22Rv1 (cell line): ENCODE measurements around the gene ROBO4.

ENCODE experiments used
- H3K27ac ChIP-seq: fragments of 450-650 bp; 2 replicates; pipeline ENCODE4 v1.5.1; 2017
- CTCF ChIP-seq: fragments of 450-650 bp; IDR thresholded peaks from 2 replicates; pipeline ENCODE4 v1.5.1; 2017; ENCODE audit warnings: mild to moderate bottlenecking
- ZFX ChIP-seq: fragments of 450-650 bp; IDR thresholded peaks from 2 replicates; pipeline ENCODE4 v1.6.1; 2017; ENCODE audit warnings: antibody characterized with exemption, borderline replicate concordance

The ROBO4 gene

DNA sequence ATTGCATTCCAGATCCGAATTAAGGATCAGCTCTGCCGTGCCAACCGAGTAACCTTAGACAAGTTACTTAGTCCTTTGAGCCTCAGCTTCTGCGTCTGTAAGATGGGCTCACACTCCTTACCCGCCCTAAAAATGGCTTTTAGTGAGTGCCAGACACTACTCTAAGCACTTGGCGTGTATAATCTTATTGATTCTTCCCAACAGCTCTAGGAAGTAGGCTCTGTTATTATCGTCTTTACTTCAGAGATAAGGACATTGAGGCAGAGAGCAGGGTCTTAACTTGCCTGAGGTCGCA, 54.1 kb downstream of the ROBO4 start:
- no peak overlapping the region for H3K27ac ChIP-seq
- TF ChIP-seq CTCF (no peak), ZFX (no peak)

DNA sequence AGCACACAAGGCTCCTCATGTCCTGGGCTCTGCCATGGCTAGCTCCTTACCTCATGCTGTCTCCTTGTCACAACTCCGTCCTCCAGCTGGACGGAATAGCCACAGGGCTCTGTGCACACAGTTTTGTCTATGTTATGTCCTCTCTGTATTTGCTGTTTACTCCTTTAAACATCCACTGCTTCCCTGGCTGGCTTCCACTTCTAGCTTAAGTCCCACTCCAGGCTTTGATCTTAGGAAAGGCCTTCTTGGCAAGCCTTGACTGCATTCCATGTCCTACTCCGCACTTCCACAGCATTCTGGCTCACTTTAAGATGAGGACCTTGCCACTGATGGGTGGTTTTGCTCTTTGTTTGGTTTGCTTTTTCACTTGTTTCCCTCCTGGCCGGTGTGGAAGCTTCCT, 55.4 kb downstream of the ROBO4 start:
- TF ChIP-seq CTCF (no peak), ZFX (no peak)
- H3K27ac ChIP-seq: no peak overlapping the region

GRCh38 chr11:124841840-124842239, 55.8 kb downstream of the ROBO4 start:
- no peak for TF ChIP-seq CTCF
- TF ChIP-seq ZFX: no peak

DNA sequence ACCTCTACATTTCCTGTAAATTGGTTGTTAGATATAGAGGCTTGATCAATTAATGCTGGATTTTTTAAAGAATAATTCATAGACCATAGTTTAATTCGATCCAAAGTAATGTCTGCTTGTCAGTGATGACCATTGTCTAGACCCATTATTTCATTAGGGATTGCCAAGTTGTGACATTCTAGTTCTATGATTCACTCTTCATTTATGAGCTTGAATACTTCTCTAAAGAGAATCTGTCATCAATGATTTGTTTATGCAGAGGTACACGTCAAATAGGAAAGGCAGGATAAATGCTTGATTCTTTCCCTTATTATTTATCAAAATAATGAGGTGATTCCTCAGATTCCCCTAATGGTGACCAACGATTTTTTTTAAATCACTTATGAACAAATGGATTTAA, 56.5 kb downstream of the ROBO4 start:
- TF ChIP-seq CTCF (no peak), ZFX (no peak)
- H3K27ac ChIP-seq: no peak overlapping the region

More at GRCh38 chr11:124841840-124842239, 55.8 kb downstream of the ROBO4 start:
- no peak overlapping the region for H3K27ac ChIP-seq

DNA sequence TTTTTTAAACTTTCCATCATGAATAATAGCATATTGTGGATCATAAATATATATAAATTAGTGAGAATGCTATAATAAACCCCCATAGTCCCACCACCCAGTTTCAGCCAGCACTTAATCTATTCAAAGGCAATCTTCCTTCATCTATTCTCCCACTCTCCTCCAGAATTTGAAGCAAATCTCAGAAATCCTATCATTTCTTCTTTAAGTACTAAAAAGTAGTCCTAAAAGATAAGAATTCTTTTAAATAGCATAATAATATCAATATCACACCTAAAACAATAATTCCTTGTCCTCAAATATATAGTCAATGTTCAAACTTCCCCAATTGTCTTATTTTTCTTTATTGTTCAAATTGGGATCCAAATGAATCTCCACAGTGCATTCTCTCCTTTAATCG, 57.0 kb downstream of the ROBO4 start:
- TF ChIP-seq CTCF (no peak), ZFX (no peak)
- H3K27ac ChIP-seq: no peak overlapping the region

- no peak overlapping the region for H3K27ac ChIP-seq
- TF ChIP-seq ZFX: no peak
- TF ChIP-seq CTCF: no peak
These were observed 57.6 kb downstream of the ROBO4 start for GRCh38 chr11:124839972-124840621.

- no peak for TF ChIP-seq ZFX
- TF ChIP-seq CTCF: no peak
- no peak overlapping the region for H3K27ac ChIP-seq
These were observed 58.3 kb downstream of the ROBO4 start for GRCh38 chr11:124839128-124839971.
